Coronary artery (tissue), 2 donors: ENCODE measurements around the gene SUPT4H1.

Experiments used
- DNase-seq: peaks from one replicate; pipeline ENCODE4 v3.0.0-alpha.2; 2017; ENCODE audit warnings: low spot score
- H3K27ac ChIP-seq, 2 donors: fragments of 200-600 bp; sonication (generic); one replicate each; pipeline ENCODE4 v1.5.1; 2016 to 2019
- H3K4me3 ChIP-seq: fragments of 200-600 bp; sonication (generic); 2 replicates; pipeline ENCODE4 v1.5.1; 2016; ENCODE audit warnings: mild to moderate bottlenecking, moderate library complexity
- TF ChIP-seq, protein P1 (sequence below): fragments of 200-600 bp; sonication (generic); IDR thresholded peaks from one replicate; pipeline ENCODE4 v1.5.1; 2019; ENCODE audit warnings: antibody characterized with exemption

Gene SUPT4H1

DNA sequence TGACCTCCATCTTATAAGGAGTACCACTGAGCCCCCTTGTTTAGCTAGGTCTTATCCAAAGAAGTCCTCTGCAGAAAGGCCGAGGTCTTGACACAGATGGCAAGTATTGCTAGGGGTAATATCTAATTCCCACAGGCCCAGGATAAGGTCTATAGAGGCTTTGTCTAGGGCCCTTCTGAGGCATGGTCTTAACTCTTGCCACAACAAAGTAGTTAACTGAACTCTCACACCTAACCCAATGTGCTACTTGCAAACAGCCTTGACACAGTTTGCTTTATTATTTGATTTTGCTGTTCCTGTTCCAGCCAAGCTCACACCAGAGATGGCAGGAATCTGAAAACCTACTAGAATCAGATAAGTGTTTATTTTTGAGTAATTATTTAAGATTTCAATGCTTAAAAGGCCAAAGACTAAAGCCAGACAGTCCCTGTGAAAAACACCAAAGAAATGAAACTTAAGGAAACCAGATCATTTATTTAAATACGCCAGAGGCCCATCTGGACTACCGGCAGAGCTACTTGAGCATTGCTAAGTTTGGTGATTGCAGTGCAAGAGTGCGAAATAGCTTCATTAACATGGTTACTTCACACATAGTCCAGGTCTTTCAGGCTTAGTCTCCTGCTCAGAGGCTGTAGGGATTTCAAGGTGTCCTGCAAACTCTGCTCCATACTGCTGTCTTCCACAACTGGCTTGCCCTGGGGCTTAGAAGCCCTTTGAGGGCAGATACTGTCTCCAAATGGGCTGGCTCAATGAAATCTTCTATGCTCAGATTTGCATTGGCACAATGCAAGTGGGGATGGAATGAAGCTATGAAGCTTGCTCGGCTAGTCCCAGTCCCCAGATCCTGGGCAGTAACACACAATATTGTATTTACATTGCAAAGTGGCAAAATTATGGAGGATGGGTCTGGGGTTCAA, 28.5 kb upstream of the SUPT4H1 start:
- H3K4me3 ChIP-seq: no peak overlapping the region
- TF ChIP-seq, protein P1, sequence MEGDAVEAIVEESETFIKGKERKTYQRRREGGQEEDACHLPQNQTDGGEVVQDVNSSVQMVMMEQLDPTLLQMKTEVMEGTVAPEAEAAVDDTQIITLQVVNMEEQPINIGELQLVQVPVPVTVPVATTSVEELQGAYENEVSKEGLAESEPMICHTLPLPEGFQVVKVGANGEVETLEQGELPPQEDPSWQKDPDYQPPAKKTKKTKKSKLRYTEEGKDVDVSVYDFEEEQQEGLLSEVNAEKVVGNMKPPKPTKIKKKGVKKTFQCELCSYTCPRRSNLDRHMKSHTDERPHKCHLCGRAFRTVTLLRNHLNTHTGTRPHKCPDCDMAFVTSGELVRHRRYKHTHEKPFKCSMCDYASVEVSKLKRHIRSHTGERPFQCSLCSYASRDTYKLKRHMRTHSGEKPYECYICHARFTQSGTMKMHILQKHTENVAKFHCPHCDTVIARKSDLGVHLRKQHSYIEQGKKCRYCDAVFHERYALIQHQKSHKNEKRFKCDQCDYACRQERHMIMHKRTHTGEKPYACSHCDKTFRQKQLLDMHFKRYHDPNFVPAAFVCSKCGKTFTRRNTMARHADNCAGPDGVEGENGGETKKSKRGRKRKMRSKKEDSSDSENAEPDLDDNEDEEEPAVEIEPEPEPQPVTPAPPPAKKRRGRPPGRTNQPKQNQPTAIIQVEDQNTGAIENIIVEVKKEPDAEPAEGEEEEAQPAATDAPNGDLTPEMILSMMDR: no peak
- H3K27ac ChIP-seq: no peak overlapping the region
- DNase-seq: no peak

- TF ChIP-seq, protein P1: no peak
- no peak for DNase-seq
- Histone ChIP-seq H3K27ac (no peak overlapping the region), H3K4me3 (no peak overlapping the region)
These were observed 27.5 kb upstream of the SUPT4H1 start for GRCh38 chr17:58379511-58379824.

GRCh38 chr17:58378733-58379510, 26.9 kb upstream of the SUPT4H1 start:
- Histone ChIP-seq H3K27ac (no peak overlapping the region), H3K4me3 (no peak overlapping the region)
- DNase-seq: no peak
- TF ChIP-seq, protein P1: no peak

GRCh38 chr17:58377661-58378060, 25.7 kb upstream of the SUPT4H1 start:
- no peak for DNase-seq
- H3K27ac ChIP-seq: no peak overlapping the region
- H3K4me3 ChIP-seq: no peak overlapping the region
- TF ChIP-seq, protein P1: no peak

GRCh38 chr17:58377093-58377601, 25.1 kb upstream of the SUPT4H1 start:
- TF ChIP-seq, protein P1: no peak
- Histone ChIP-seq H3K27ac (no peak overlapping the region), H3K4me3 (no peak overlapping the region)
- no peak for DNase-seq

GRCh38 chr17:58376472-58377000, 24.5 kb upstream of the SUPT4H1 start:
- Histone ChIP-seq H3K27ac (no peak overlapping the region), H3K4me3 (no peak overlapping the region)
- TF ChIP-seq, protein P1: no peak
- no peak for DNase-seq
